ENCODE data around the gene TMEM183A.
"Not testable (repeated sequence)": the region's sequence is repeated elsewhere in the genome, so short reads cannot be mapped to it uniquely, and the experiment has no call there.

Gene TMEM183A

DNA sequence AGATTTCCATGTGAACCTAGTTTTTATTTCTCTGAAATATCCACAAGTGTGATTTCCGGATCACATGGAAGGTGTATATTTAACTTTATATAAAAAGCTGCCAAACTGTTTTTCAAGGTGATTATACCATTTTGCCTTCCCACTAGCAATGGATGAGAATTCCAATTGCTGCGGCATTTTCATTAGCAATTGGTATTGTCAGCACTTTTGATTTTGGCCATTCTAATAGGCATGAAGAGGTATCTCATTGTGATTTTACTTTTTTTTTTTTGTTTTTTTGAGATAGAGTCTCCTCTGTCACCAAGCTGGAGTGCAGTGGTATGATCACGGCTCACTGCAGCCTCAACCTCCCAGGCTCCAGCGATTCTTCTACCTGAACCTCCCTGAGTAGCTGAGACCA lies 35.1 kb upstream of the TMEM183A start:
- DNase-seq (ENCODE audit: low read depth), result no peak
- TF ChIP-seq, protein P1, sequence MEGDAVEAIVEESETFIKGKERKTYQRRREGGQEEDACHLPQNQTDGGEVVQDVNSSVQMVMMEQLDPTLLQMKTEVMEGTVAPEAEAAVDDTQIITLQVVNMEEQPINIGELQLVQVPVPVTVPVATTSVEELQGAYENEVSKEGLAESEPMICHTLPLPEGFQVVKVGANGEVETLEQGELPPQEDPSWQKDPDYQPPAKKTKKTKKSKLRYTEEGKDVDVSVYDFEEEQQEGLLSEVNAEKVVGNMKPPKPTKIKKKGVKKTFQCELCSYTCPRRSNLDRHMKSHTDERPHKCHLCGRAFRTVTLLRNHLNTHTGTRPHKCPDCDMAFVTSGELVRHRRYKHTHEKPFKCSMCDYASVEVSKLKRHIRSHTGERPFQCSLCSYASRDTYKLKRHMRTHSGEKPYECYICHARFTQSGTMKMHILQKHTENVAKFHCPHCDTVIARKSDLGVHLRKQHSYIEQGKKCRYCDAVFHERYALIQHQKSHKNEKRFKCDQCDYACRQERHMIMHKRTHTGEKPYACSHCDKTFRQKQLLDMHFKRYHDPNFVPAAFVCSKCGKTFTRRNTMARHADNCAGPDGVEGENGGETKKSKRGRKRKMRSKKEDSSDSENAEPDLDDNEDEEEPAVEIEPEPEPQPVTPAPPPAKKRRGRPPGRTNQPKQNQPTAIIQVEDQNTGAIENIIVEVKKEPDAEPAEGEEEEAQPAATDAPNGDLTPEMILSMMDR (IDR thresholded peaks at IDR 0.05; ENCODE audit: control insufficient read depth, extremely low read depth, insufficient read depth), result no peak
- H3K4me3 ChIP-seq (ENCODE audit: low read depth, low read length), result no peak overlapping the region

DNA sequence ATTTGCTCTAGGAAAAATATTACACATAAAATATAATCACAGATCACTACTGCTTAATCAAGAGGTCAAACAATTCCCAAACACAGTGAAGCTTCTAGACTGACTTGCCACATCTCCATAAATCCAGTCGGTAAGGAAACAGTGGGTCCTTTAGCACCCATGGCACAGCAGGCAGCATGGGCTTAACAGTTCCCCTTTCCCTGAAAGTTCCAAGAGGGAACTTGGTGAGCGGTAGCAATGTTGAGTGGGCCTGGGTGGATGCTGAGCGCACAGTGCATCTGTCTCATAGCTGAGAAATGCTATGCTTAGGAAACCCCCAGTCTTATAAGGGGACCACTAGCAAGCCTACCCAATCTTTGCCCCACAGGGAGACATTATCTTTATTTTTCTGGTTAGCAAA lies 32.3 kb upstream of the TMEM183A start:
- TF ChIP-seq, protein P1 (IDR thresholded peaks at IDR 0.05; ENCODE audit: control insufficient read depth, extremely low read depth, insufficient read depth), result no peak
- no peak for DNase-seq (ENCODE audit: low read depth)
- no peak overlapping the region for H3K4me3 ChIP-seq (ENCODE audit: low read depth, low read length)

DNA sequence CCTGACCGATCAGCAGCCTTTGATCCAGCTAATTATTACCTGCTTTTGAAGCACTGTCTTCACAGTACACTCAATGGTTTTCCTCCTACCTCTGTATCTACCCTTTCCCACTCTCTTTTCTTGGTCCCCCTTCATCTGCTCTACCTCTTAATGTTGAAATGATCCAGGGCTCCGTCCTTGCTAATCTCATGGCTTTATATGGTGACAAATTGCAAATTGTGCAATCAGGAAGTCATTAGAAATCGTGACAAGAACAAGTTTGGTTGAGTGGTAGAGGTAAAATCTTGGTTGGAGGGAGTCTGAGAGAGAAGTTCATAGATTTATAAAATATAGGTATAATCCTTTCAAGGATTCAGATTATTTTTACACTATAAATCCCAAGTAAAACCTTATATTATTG lies 30.5 kb upstream of the TMEM183A start:
- TF ChIP-seq, protein P1 (IDR thresholded peaks at IDR 0.05; ENCODE audit: control insufficient read depth, extremely low read depth, insufficient read depth), result no peak
- no peak overlapping the region for H3K4me3 ChIP-seq (ENCODE audit: low read depth, low read length)
- DNase-seq (ENCODE audit: low read depth), result no peak

DNA sequence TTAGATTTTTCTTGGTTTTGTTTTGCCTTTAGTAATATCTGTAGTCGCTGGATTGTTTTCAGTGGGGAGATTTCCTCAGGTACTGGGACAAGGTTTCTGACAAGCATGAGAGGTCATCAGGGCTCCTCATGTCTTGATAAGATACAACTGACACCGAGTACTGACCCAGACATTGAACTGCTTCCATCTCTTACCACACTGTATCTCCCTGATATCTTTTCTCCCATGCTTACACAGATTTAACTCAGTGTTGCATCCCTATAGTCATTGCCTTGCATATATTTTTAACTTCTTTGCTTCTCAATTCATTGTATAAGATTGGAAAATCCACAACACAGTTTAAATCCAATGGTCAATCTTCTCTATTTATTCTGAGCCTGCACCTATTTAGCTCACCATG lies 27.7 kb upstream of the TMEM183A start:
- TF ChIP-seq, protein P1 (IDR thresholded peaks at IDR 0.05; ENCODE audit: control insufficient read depth, extremely low read depth, insufficient read depth), result no peak
- DNase-seq (ENCODE audit: low read depth), result no peak
- no peak overlapping the region for H3K4me3 ChIP-seq (ENCODE audit: low read depth, low read length)

DNA sequence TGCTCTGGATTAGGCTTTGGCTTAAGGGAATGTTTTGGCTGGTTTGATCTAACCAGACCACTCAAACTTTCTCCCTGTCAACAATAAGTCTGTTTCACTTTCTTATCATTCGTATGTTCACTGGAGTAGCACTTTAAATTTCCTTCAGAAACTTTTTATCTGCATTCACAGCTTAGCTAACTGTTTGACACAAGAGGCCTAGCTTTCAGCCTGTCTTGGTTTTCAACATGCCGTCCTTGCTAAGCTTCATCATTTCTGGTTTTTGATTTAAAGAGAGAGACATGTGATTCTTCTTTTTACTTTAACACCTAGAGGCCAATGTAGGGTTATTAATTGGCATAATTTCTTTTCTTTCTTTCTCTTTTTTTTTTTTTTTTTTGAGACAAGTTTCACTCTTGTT lies 25.2 kb upstream of the TMEM183A start:
- H3K4me3 ChIP-seq (ENCODE audit: low read depth, low read length), result no peak overlapping the region
- no peak for DNase-seq (ENCODE audit: low read depth)
- TF ChIP-seq, protein P1 (IDR thresholded peaks at IDR 0.05; ENCODE audit: control insufficient read depth, extremely low read depth, insufficient read depth), result no peak

DNA sequence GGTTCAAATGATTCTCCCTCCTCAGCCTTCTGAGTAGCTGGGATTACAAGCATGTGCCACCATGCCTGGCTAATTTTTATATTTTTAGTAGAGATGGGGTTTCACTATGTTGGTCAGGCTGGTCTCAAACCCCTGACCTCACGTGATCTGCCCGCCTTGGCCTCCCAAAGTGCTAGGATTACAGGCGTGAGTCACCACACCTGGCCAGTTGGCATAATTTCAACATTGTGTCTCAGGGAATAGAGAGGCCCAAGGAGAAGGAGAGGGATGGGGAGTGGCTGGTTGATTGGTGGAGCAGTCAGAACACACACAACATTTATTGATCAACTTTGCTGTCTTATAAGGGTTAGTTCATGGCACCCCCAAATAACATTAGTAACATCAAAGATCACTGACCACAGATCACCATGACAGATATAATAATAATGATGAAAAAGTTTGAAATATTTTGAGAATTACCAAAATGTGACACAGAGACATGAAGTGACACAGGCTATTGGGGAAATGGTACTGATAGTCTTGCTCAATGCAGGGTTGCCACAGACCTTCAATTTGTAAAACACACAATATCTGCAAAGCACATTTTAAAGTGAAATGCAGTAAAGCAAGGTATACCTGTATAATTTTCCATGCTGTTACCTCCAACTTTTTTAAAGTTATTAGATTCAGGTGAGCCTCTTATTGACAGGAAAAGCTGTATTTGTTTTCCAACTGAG lies 24.3 kb upstream of the TMEM183A start:
- no peak overlapping the region for H3K4me3 ChIP-seq (ENCODE audit: low read depth, low read length)
- TF ChIP-seq, protein P1 (IDR thresholded peaks at IDR 0.05; ENCODE audit: control insufficient read depth, extremely low read depth, insufficient read depth), result no peak
- DNase-seq (ENCODE audit: low read depth), result no peak

DNA sequence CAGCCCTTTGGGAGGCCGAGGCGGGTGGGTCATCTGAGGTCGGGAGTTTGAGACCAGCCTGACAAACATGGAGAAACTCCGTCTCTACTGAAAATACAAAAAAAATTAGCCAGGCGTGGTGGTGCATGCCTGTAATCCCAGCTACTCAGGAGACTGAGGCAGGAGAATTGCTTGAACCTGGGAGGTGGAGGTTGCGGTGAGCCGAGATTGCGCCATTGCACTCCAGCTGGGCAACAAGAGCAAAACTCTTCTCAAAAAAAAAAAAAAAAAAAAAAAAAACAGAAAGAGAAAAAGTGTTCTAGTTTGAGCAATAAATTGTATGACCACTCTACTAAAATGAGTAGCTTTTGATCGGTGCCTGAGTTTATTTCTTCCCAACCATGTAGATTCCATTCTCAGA lies 21.1 kb upstream of the TMEM183A start:
- not testable (repeated sequence) for DNase-seq (ENCODE audit: low read depth); H3K4me3 ChIP-seq (ENCODE audit: low read depth, low read length)

All from LNCaP clone FGC (cell line).